ENCODE results near the gene TNNI3K.

The TNNI3K gene

GRCh38 chr1:74343216-74343615 is 108.0 kb downstream of the TNNI3K start:
- no CpG with 5 or more reads among the region's 1 CpG for WGBS (ENCODE audit: insufficient coverage, insufficient read length)
- Histone ChIP-seq H3K9me3 (ENCODE audit: control insufficient read depth, insufficient read depth, low read length) (no peaks in the 10 kb centered on the region), H3K4me1 (ENCODE audit: control insufficient read depth, insufficient read depth, low read length) (no peaks in the 10 kb centered on the region), H3K27ac (ENCODE audit: low read length) (no peak overlapping the region), H3K4me3 (ENCODE audit: low read length) (no peak overlapping the region), H3K36me3 (ENCODE audit: control insufficient read depth, insufficient read depth, low read length) (no peaks in the 10 kb centered on the region), H3K27me3 (ENCODE audit: control insufficient read depth, insufficient read depth, low read length) (no peaks in the 10 kb centered on the region)
- no peak for DNase-seq (ENCODE audit: low read depth, low spot score)

DNA sequence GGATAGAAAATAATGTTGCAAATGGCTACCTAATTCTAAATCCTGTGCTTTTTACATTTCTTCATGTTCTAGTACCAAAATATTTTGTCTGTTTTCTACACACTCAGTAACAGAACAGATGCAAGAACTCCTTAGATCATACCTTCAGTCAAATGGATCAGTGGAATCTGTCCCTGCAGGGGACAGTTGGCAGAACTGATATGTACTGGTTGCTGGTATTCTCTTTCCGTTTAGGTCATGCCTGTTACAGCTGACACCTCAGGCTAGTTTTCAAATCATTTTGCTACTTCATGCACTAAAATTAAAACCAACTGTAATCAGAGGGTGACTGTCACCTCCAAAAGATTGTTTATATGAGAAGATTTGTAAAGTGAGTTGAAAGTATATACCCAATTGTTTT is 109.2 kb downstream of the TNNI3K start:
- Histone ChIP-seq H3K9me3 (ENCODE audit: control insufficient read depth, insufficient read depth, low read length) (no peaks in the 10 kb centered on the region), H3K27ac (ENCODE audit: low read length) (no peak overlapping the region), H3K27me3 (ENCODE audit: control insufficient read depth, insufficient read depth, low read length) (no peaks in the 10 kb centered on the region), H3K4me3 (ENCODE audit: low read length) (no peak overlapping the region), H3K4me1 (ENCODE audit: control insufficient read depth, insufficient read depth, low read length) (no peaks in the 10 kb centered on the region), H3K36me3 (ENCODE audit: control insufficient read depth, insufficient read depth, low read length) (no peaks in the 10 kb centered on the region)
- DNase-seq (ENCODE audit: low read depth, low spot score): no peak
- WGBS (ENCODE audit: insufficient coverage, insufficient read length): no CpG with 5 or more reads among the region's 1 CpG

DNA sequence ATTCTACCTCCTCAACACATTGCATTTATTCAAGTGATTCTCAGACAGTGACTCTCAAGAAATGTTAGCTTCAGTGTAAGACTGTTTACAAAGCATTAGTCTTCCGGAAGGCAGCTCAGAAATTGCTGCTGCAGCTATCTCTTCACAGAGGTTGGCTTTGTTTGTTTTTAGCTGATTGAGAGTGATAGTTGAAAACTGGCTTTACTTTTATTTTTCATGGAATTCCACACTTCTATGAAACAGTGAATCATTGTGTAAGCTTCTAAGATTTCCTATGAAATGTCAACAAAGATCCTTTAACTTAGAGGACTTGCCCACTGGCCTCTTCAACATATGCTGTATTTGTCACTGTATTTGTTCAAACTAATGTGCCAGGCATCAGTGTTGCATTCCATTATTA is 121.3 kb downstream of the TNNI3K start:
- H3K4me1 ChIP-seq (ENCODE audit: control insufficient read depth, insufficient read depth, low read length): no peaks in the 10 kb centered on the region
- H3K36me3 ChIP-seq (ENCODE audit: control insufficient read depth, insufficient read depth, low read length): no peaks in the 10 kb centered on the region
- H3K27ac ChIP-seq (ENCODE audit: low read length): no peak overlapping the region
- no peaks in the 10 kb centered on the region for H3K9me3 ChIP-seq (ENCODE audit: control insufficient read depth, insufficient read depth, low read length)
- WGBS (ENCODE audit: insufficient coverage, insufficient read length): no CpG with 5 or more reads among the region's 1 CpG
- H3K4me3 ChIP-seq (ENCODE audit: low read length): no peak overlapping the region
- no peaks in the 10 kb centered on the region for H3K27me3 ChIP-seq (ENCODE audit: control insufficient read depth, insufficient read depth, low read length)
- DNase-seq (ENCODE audit: low read depth, low spot score): no peak

DNA sequence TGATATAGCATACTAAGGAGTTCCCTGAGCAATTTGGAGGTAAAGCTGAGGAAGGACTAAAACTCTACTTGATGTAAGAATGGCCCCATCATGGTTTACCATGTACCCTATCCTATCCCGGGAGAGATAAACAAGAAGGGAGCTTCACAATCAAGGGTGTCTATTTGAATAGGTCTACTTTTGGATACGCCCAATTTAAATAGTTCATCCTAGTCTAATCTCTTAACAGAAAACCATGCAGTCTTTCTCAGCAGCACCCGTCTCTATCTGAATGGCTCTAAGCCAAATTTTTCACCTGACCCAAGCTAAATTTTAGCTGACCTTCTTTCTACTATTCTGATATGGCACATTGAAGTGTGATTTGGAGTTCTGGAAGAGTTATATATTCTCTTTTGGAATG is 122.0 kb downstream of the TNNI3K start:
- H3K9me3 ChIP-seq (ENCODE audit: control insufficient read depth, insufficient read depth, low read length): no peaks in the 10 kb centered on the region
- no peaks in the 10 kb centered on the region for H3K36me3 ChIP-seq (ENCODE audit: control insufficient read depth, insufficient read depth, low read length)
- no peaks in the 10 kb centered on the region for H3K4me1 ChIP-seq (ENCODE audit: control insufficient read depth, insufficient read depth, low read length)
- DNase-seq (ENCODE audit: low read depth, low spot score): no peak
- no CpG with 5 or more reads among the region's 3 CpGs for WGBS (ENCODE audit: insufficient coverage, insufficient read length)
- H3K4me3 ChIP-seq (ENCODE audit: low read length): no peak overlapping the region
- no peak overlapping the region for H3K27ac ChIP-seq (ENCODE audit: low read length)
- no peaks in the 10 kb centered on the region for H3K27me3 ChIP-seq (ENCODE audit: control insufficient read depth, insufficient read depth, low read length)

- Histone ChIP-seq H3K36me3 (ENCODE audit: control insufficient read depth, insufficient read depth, low read length) (no peaks in the 10 kb centered on the region), H3K4me3 (ENCODE audit: low read length) (no peak overlapping the region), H3K27me3 (ENCODE audit: control insufficient read depth, insufficient read depth, low read length) (no peaks in the 10 kb centered on the region), H3K27ac (ENCODE audit: low read length) (no peak overlapping the region), H3K9me3 (ENCODE audit: control insufficient read depth, insufficient read depth, low read length) (no peaks in the 10 kb centered on the region), H3K4me1 (ENCODE audit: control insufficient read depth, insufficient read depth, low read length) (no peaks in the 10 kb centered on the region)
- whole genome bisulfite sequencing (ENCODE audit: insufficient coverage, insufficient read length): no CpG with 5 or more reads among the region's 4 CpGs
- DNase-seq (ENCODE audit: low read depth, low spot score): no peak
Observed at GRCh38 chr1:74357756-74358155, 122.6 kb downstream of the TNNI3K start.

DNA sequence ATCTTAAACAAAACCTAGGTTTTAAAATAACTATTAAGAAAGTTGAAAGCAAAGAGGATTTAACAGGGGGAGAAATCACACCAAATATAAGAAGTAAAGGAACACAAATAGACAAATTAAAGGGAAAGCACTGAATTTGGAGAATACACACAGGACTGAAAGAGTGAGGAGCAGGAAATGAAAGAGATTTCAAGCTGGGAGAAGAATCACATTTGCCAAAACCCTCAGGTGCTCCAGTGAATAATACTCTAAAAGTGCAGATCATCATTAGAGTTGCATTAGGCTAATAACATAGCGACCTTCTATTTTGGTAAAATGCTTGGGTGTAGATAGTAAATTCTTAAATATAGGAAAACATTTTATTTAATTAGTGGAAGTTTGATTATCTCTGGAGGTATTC is 127.5 kb downstream of the TNNI3K start:
- WGBS (ENCODE audit: insufficient coverage, insufficient read length): no CpG with 5 or more reads among the region's 1 CpG
- no peaks in the 10 kb centered on the region for H3K36me3 ChIP-seq (ENCODE audit: control insufficient read depth, insufficient read depth, low read length)
- H3K4me3 ChIP-seq (ENCODE audit: low read length): no peak overlapping the region
- no peaks in the 10 kb centered on the region for H3K27me3 ChIP-seq (ENCODE audit: control insufficient read depth, insufficient read depth, low read length)
- DNase-seq (ENCODE audit: low read depth, low spot score): no peak
- no peaks in the 10 kb centered on the region for H3K4me1 ChIP-seq (ENCODE audit: control insufficient read depth, insufficient read depth, low read length)
- no peak overlapping the region for H3K27ac ChIP-seq (ENCODE audit: low read length)
- H3K9me3 ChIP-seq (ENCODE audit: control insufficient read depth, insufficient read depth, low read length): no peaks in the 10 kb centered on the region

DNA sequence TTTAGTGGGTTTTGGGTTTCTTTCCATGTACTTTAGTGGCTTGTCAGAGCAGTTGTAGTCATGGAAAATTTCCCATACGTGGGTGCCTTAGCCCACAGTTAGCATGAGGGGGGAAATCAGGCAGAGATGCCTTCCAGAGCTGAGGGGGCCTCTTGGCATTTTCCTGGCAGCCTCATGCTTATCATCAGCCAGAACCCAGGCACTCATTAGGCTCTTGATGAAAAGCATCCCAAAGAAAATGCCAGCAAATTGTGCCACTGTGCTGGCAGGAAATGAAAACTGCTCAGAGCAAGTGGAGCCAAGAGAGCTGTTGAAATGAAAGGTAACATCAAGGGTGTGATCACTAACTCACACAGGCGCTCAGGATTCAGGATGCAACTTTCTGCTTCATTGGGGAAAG is 128.0 kb downstream of the TNNI3K start:
- no peak overlapping the region for H3K27ac ChIP-seq (ENCODE audit: low read length)
- no peaks in the 10 kb centered on the region for H3K4me1 ChIP-seq (ENCODE audit: control insufficient read depth, insufficient read depth, low read length)
- no peaks in the 10 kb centered on the region for H3K36me3 ChIP-seq (ENCODE audit: control insufficient read depth, insufficient read depth, low read length)
- WGBS (ENCODE audit: insufficient coverage, insufficient read length): no CpG with 5 or more reads among the region's 2 CpGs
- DNase-seq (ENCODE audit: low read depth, low spot score): no peak
- no peak overlapping the region for H3K4me3 ChIP-seq (ENCODE audit: low read length)
- H3K27me3 ChIP-seq (ENCODE audit: control insufficient read depth, insufficient read depth, low read length): no peaks in the 10 kb centered on the region
- no peaks in the 10 kb centered on the region for H3K9me3 ChIP-seq (ENCODE audit: control insufficient read depth, insufficient read depth, low read length)

DNA sequence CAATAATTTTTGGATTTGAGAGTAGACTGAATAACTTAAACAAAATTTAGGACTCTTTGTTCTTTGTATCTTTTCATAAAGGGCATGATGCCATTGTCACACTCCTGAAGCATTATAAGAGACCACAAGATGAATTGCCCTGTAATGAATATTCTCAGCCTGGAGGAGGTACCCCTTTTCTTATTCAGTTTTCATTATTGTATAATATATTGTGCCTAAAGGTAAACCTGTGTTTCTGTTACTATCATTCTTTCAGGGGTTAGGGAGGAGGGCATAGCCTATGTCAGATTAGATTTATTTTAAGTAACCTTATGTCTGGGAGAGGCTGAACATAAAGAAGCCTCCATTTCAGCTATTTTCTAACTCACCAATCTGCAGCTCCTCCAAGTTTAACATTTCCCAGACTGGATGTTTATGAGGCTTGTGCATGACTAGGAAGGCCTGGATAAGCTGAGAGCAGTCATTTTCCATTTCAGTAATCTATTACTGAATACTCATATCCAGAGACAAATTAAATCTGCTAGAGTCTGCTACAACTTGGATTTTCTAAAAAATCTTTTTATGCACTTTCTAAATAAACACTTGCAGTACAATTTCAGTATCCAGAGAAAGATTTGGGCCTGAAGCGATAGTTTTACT is 132.1 kb downstream of the TNNI3K start:
- no CpG with 5 or more reads among the region's 1 CpG for WGBS (ENCODE audit: insufficient coverage, insufficient read length)
- Histone ChIP-seq H3K27me3 (ENCODE audit: control insufficient read depth, insufficient read depth, low read length) (no peaks in the 10 kb centered on the region), H3K4me3 (ENCODE audit: low read length) (no peak overlapping the region), H3K9me3 (ENCODE audit: control insufficient read depth, insufficient read depth, low read length) (no peaks in the 10 kb centered on the region), H3K4me1 (ENCODE audit: control insufficient read depth, insufficient read depth, low read length) (0 out of 2 replicates have a peak, but pooled peaks cover 1% of the 10 kb centered on the region), H3K27ac (ENCODE audit: low read length) (no peak overlapping the region), H3K36me3 (ENCODE audit: control insufficient read depth, insufficient read depth, low read length) (no peaks in the 10 kb centered on the region)
- no peak for DNase-seq (ENCODE audit: low read depth, low spot score)

- H3K4me3 ChIP-seq (ENCODE audit: low read length): no peak overlapping the region
- DNase-seq (ENCODE audit: low read depth, low spot score): no peak
- no CpG with 5 or more reads among the region's 3 CpGs for WGBS (ENCODE audit: insufficient coverage, insufficient read length)
- no peaks in the 10 kb centered on the region for H3K36me3 ChIP-seq (ENCODE audit: control insufficient read depth, insufficient read depth, low read length)
- H3K9me3 ChIP-seq (ENCODE audit: control insufficient read depth, insufficient read depth, low read length): no peaks in the 10 kb centered on the region
- H3K27me3 ChIP-seq (ENCODE audit: control insufficient read depth, insufficient read depth, low read length): no peaks in the 10 kb centered on the region
- H3K27ac ChIP-seq (ENCODE audit: low read length): no peak overlapping the region
- 0 out of 2 replicates have a peak, but pooled peaks cover 1% of the 10 kb centered on the region for H3K4me1 ChIP-seq (ENCODE audit: control insufficient read depth, insufficient read depth, low read length)
Observed at GRCh38 chr1:74368335-74368734, 133.1 kb downstream of the TNNI3K start.

GRCh38 chr1:74375376-74375775 is 140.2 kb downstream of the TNNI3K start:
- no peaks in the 10 kb centered on the region for H3K9me3 ChIP-seq (ENCODE audit: control insufficient read depth, insufficient read depth, low read length)
- H3K27ac ChIP-seq (ENCODE audit: low read length): no peak overlapping the region
- no peaks in the 10 kb centered on the region for H3K4me1 ChIP-seq (ENCODE audit: control insufficient read depth, insufficient read depth, low read length)
- no peak for DNase-seq (ENCODE audit: low read depth, low spot score)
- H3K36me3 ChIP-seq (ENCODE audit: control insufficient read depth, insufficient read depth, low read length): no peaks in the 10 kb centered on the region
- H3K4me3 ChIP-seq (ENCODE audit: low read length): no peak overlapping the region
- H3K27me3 ChIP-seq (ENCODE audit: control insufficient read depth, insufficient read depth, low read length): no peaks in the 10 kb centered on the region

DNA sequence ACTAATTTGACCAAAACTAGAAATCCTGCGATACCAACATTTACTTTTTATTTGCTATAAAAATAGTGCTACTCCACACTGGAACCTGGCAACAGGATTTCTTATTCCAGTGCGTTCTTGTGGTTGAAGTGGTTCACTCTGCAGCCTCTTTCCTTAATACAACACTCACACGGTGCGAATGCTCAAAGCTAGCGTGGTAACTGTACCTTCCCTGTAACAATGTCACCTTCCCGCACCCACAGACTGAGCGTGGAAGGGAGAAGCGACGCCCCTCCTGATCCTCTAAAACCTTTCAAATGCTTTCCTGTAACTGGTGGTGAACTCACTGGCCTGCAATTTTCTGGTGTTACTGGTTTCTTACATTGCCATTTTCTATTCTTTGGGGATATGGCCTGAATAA is 145.1 kb downstream of the TNNI3K start:
- no peak for DNase-seq (ENCODE audit: low read depth, low spot score)
- H3K27me3 ChIP-seq (ENCODE audit: control insufficient read depth, insufficient read depth, low read length): no peaks in the 10 kb centered on the region
- WGBS (ENCODE audit: insufficient coverage, insufficient read length): no CpG with 5 or more reads among the region's 9 CpGs
- no peak overlapping the region for H3K27ac ChIP-seq (ENCODE audit: low read length)
- H3K36me3 ChIP-seq (ENCODE audit: control insufficient read depth, insufficient read depth, low read length): no peaks in the 10 kb centered on the region
- H3K4me3 ChIP-seq (ENCODE audit: low read length): no peak overlapping the region
- no peaks in the 10 kb centered on the region for H3K9me3 ChIP-seq (ENCODE audit: control insufficient read depth, insufficient read depth, low read length)
- H3K4me1 ChIP-seq (ENCODE audit: control insufficient read depth, insufficient read depth, low read length): no peaks in the 10 kb centered on the region
